Measurements from ENCODE around the gene LGALS3.
"Not testable (repeated sequence)": the region's sequence is repeated elsewhere in the genome, so short reads cannot be mapped to it uniquely, and the experiment has no call there.

LGALS3 gene

DNA sequence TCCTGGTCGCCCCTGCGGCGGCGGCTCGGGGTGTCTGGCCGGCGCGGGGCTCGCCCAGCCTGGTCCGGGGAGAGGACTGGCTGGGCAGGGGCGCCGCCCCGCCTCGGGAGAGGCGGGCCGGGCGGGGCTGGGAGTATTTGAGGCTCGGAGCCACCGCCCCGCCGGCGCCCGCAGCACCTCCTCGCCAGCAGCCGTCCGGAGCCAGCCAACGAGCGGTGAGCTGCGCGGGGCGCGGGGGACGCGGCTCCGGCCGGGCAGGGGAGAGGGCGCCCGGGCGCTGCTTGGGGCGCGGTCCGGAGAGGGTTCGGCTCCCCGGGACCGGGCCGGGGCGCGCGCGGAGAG, at the start of gene LGALS3:
Gene LGALS3 (plus strand): TSS at position 167 of the 342 bp plus-strand sequence. CDS start 8,122 bp downstream, outside the sequence.
- peak; percentile 59 for DNase-seq (ENCODE audit: extremely low spot score)
- ChIA-PET POLR2A (interaction anchor here (0.9 kb wide), 1 partner anchor 12 kb away, joined by 3 read pairs; no protein-coding TSS in a partner anchor), CTCF (no interaction called here)
- TF ChIP-seq SP1 (IDR thresholded peaks at IDR 0.05): no peak

GRCh38 chr14:55079961-55080360, 49.1 kb upstream of the LGALS3 start:
- DNase-seq (ENCODE audit: extremely low spot score); CTCF ChIA-PET: not testable (repeated sequence)
- POLR2A ChIA-PET: interaction anchor here (2.5 kb wide), 1 partner anchor 29 kb away, joined by 9 read pairs; the partner anchor contains the start of gene MAPK1IP1L

DNA sequence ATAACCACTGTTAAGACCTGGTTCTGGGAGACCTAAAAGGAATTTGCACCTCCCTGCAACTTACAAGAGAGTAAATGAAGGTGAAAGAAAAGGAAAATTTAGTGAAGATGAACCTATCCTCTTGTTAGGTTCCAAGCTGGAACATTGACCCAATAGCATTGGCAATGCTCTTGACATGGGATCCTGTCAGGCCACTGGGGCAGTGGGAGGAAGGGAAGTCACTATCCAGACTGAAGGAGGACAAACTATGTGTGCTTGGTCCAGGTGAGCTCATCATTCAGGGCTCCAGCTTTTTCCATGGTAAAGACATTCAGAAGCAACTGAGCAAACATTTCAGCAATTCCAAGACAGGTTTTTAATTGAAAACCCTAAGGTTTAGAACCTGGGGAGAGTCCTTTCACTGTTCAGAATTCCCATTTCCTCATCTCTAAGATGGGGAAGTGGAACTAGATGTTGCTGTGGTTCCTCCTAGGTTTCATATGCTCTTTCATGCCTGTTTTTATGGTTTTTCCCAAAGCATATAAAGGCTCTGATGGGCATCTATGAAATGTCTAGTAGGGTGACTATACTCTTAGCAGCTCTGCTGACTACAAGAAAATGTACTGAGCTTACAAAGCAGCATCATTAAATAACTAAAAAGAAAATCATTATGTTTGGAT, 44.5 kb upstream of the LGALS3 start:
- CTCF ChIA-PET: no interaction called here
- POLR2A ChIA-PET: no interaction called here
- no peak for TF ChIP-seq ARNT (IDR thresholded peaks at IDR 0.05)
- TF ChIP-seq FOXK2 (IDR thresholded peaks at IDR 0.05): no peak
- TF ChIP-seq, protein P1, sequence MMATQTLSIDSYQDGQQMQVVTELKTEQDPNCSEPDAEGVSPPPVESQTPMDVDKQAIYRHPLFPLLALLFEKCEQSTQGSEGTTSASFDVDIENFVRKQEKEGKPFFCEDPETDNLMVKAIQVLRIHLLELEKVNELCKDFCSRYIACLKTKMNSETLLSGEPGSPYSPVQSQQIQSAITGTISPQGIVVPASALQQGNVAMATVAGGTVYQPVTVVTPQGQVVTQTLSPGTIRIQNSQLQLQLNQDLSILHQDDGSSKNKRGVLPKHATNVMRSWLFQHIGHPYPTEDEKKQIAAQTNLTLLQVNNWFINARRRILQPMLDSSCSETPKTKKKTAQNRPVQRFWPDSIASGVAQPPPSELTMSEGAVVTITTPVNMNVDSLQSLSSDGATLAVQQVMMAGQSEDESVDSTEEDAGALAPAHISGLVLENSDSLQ (IDR thresholded peaks at IDR 0.05): no peak
- TF ChIP-seq L3MBTL2 (conservative IDR thresholded peaks at IDR 0.05): no peak
- TF ChIP-seq FOXM1 (IDR thresholded peaks at IDR 0.05; ENCODE audit: borderline replicate concordance): no peak
- TF ChIP-seq NFRKB (IDR thresholded peaks at IDR 0.05): no peak
- TF ChIP-seq HDGF (IDR thresholded peaks at IDR 0.05; ENCODE audit: borderline replicate concordance): no peak
- TF ChIP-seq BHLHE40 (IDR thresholded peaks at IDR 0.05; ENCODE audit: borderline replicate concordance): no peak
- no peak for TF ChIP-seq SUZ12 (IDR thresholded peaks at IDR 0.05)
- no peak for TF ChIP-seq SP1 (IDR thresholded peaks at IDR 0.05)
- TF ChIP-seq CTBP1 (IDR thresholded peaks at IDR 0.05; ENCODE audit: borderline replicate concordance): no peak
- TF ChIP-seq TARDBP (IDR thresholded peaks at IDR 0.05): no peak
- no peak for TF ChIP-seq ZNF384 (IDR thresholded peaks at IDR 0.05)
- no peak for TF ChIP-seq FOXA1 (IDR thresholded peaks at IDR 0.05)
- TF ChIP-seq LEF1 (IDR thresholded peaks at IDR 0.05; ENCODE audit: borderline replicate concordance): no peak
- TF ChIP-seq ELF4 (IDR thresholded peaks at IDR 0.05): no peak
- no peak for DNase-seq (ENCODE audit: extremely low spot score)

- CTCF ChIA-PET: no interaction called here
- POLR2A ChIA-PET: no interaction called here
- DNase-seq (ENCODE audit: extremely low spot score): no peak
These were observed 43.9 kb upstream of the LGALS3 start for GRCh38 chr14:55085060-55085660.

DNA sequence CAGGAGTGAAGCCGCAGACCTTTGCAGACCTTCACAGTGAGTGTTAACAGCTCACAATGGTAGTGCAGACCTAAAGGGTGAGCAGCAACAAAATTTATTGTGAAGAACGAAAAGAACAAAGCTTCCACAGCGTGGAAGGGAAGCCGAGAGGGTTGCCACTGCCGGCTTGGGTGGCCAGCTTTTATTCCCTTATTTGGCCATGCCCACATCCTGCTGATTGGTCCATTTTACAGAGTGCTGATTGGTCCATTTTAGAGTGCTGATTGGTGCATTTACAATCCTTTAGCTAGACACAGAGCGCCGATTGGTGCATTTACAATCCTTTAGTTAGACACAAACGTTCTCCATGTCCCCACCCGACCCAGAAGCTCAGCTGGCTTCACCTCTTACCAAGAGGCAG, 42.1 kb upstream of the LGALS3 start:
- no peak for TF ChIP-seq SP1 (IDR thresholded peaks at IDR 0.05)
- TF ChIP-seq FOXK2 (IDR thresholded peaks at IDR 0.05): no peak
- TF ChIP-seq ZNF384 (IDR thresholded peaks at IDR 0.05): no peak
- no peak for TF ChIP-seq L3MBTL2 (conservative IDR thresholded peaks at IDR 0.05)
- no peak for TF ChIP-seq TARDBP (IDR thresholded peaks at IDR 0.05)
- TF ChIP-seq ARNT (IDR thresholded peaks at IDR 0.05): no peak
- no peak for TF ChIP-seq FOXA1 (IDR thresholded peaks at IDR 0.05)
- TF ChIP-seq HDGF (IDR thresholded peaks at IDR 0.05; ENCODE audit: borderline replicate concordance): no peak
- POLR2A ChIA-PET: no interaction called here
- no peak for DNase-seq (ENCODE audit: extremely low spot score)
- CTCF ChIA-PET: no interaction called here

More at GRCh38 chr14:55085060-55085660, 43.9 kb upstream of the LGALS3 start:
- TF ChIP-seq FOXM1 (IDR thresholded peaks at IDR 0.05; ENCODE audit: borderline replicate concordance): no peak
- no peak for TF ChIP-seq SUZ12 (IDR thresholded peaks at IDR 0.05)
- no peak for TF ChIP-seq NFRKB (IDR thresholded peaks at IDR 0.05)
- TF ChIP-seq BHLHE40 (IDR thresholded peaks at IDR 0.05; ENCODE audit: borderline replicate concordance): no peak
- no peak for TF ChIP-seq L3MBTL2 (conservative IDR thresholded peaks at IDR 0.05)
- no peak for TF ChIP-seq CTBP1 (IDR thresholded peaks at IDR 0.05; ENCODE audit: borderline replicate concordance)
- no peak for TF ChIP-seq ARNT (IDR thresholded peaks at IDR 0.05)
- TF ChIP-seq LEF1 (IDR thresholded peaks at IDR 0.05; ENCODE audit: borderline replicate concordance): no peak
- TF ChIP-seq ELF4 (IDR thresholded peaks at IDR 0.05): no peak
- no peak for TF ChIP-seq TARDBP (IDR thresholded peaks at IDR 0.05)
- TF ChIP-seq, protein P1 (IDR thresholded peaks at IDR 0.05): no peak
- TF ChIP-seq FOXA1 (IDR thresholded peaks at IDR 0.05): no peak
- TF ChIP-seq SP1 (IDR thresholded peaks at IDR 0.05): no peak
- no peak for TF ChIP-seq ZNF384 (IDR thresholded peaks at IDR 0.05)
- TF ChIP-seq FOXK2 (IDR thresholded peaks at IDR 0.05): no peak

DNA sequence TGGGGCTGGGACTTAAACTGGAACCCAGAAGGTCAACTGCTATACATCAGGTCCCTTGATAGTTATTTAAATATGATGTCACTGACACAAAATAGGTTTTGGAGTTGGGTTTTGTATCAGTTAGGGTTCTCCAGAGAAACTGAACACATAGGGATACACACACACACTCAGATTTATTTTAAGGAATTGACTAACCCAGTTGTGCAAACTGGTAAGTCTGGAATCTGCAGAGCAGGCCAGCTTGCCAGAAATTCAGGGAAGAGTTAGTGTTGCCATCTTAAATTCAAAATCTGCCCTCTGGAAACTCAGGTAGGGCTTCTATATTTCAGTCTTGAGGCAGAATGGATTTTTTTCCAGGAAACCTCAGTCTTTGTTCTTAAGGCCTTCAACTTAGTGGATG, 40.7 kb upstream of the LGALS3 start:
- POLR2A ChIA-PET: interaction anchor here (0.7 to 2.1 kb wide), 2 partner anchors 12 to 37 kb away, joined by 3 to 9 read pairs; partner anchors contain the start of gene MAPK1IP1L
- DNase-seq (ENCODE audit: extremely low spot score): no peak
- TF ChIP-seq TARDBP (IDR thresholded peaks at IDR 0.05) (no peak), ARNT (IDR thresholded peaks at IDR 0.05) (no peak), BHLHE40 (IDR thresholded peaks at IDR 0.05; ENCODE audit: borderline replicate concordance) (no peak), LEF1 (IDR thresholded peaks at IDR 0.05; ENCODE audit: borderline replicate concordance) (no peak), FOXK2 (IDR thresholded peaks at IDR 0.05) (no peak), L3MBTL2 (conservative IDR thresholded peaks at IDR 0.05) (no peak), HDGF (IDR thresholded peaks at IDR 0.05; ENCODE audit: borderline replicate concordance) (no peak), FOXA1 (IDR thresholded peaks at IDR 0.05) (no peak), NFRKB (IDR thresholded peaks at IDR 0.05) (no peak), ELF4 (IDR thresholded peaks at IDR 0.05) (no peak), SP1 (IDR thresholded peaks at IDR 0.05) (no peak)
- TF ChIP-seq, protein P1 (IDR thresholded peaks at IDR 0.05): no peak
- CTCF ChIA-PET: interaction anchor here (1.0 kb wide), 1 partner anchor 183 kb away, joined by 3 read pairs; the partner anchor contains the start of gene FBXO34
